Neuron (in vitro differentiated cells): Measurements from ENCODE around the gene CUL1.

ENCODE experiments used
- H2AFZ ChIP-seq: one replicate; pipeline ENCODE4 v1.6.1; 2013; ENCODE audit warnings: low read depth, mild to moderate bottlenecking, inconsistent platforms, low read length, moderate library complexity
- H3K27me3 ChIP-seq: one replicate; pipeline ENCODE4 v1.6.1; 2013; ENCODE audit warnings: low read length; ENCODE audit not compliant: insufficient read depth
- H3K36me3 ChIP-seq: one replicate; pipeline ENCODE4 v1.6.1; 2013; ENCODE audit warnings: low read length; ENCODE audit not compliant: insufficient read depth
- H3K4me1 ChIP-seq: one replicate; pipeline ENCODE4 v1.6.1; 2013; ENCODE audit warnings: low read length; ENCODE audit not compliant: insufficient read depth
- H3K4me3 ChIP-seq: 2 replicates; pipeline ENCODE4 v1.5.1; 2013; ENCODE audit warnings: mild to moderate bottlenecking, low read length, moderate library complexity
- H3K9me3 ChIP-seq: one replicate; pipeline ENCODE4 v1.6.1; 2013; ENCODE audit warnings: low read length

The CUL1 gene

GRCh38 chr7:148847815-148848734 is 149.4 kb downstream of the CUL1 start:
- no peak overlapping the region for H2AFZ ChIP-seq
- H3K36me3 ChIP-seq = peaks cover 16% of the 10 kb centered on the region
- peaks cover 26% of the 10 kb centered on the region for H3K4me1 ChIP-seq
- H3K4me3 ChIP-seq = no peak overlapping the region
- no peaks in the 10 kb centered on the region for H3K27me3 ChIP-seq
- no peaks in the 10 kb centered on the region for H3K9me3 ChIP-seq

GRCh38 chr7:148849393-148850098 is 150.8 kb downstream of the CUL1 start:
- H3K4me1 ChIP-seq = peaks cover 26% of the 10 kb centered on the region
- H2AFZ ChIP-seq = no peak overlapping the region
- H3K27me3 ChIP-seq = no peaks in the 10 kb centered on the region
- H3K4me3 ChIP-seq = no peak overlapping the region
- peaks cover 10% of the 10 kb centered on the region for H3K36me3 ChIP-seq
- H3K9me3 ChIP-seq = no peaks in the 10 kb centered on the region

GRCh38 chr7:148850564-148850963 is 151.9 kb downstream of the CUL1 start:
- peaks cover 26% of the 10 kb centered on the region for H3K4me1 ChIP-seq
- H3K27me3 ChIP-seq = no peaks in the 10 kb centered on the region
- H2AFZ ChIP-seq = no peak overlapping the region
- H3K36me3 ChIP-seq = peaks cover 5% of the 10 kb centered on the region
- H3K9me3 ChIP-seq = no peaks in the 10 kb centered on the region
- no peak overlapping the region for H3K4me3 ChIP-seq
